HFF-Myc (cell line): ENCODE results near the gene CD99.

Source experiments
- DNase-seq: peaks from one replicate; pipeline ENCODE4 v3.0.0-alpha.2; 2011; ENCODE audit warnings: low read depth; ENCODE audit errors: extremely low read depth
- H3K4me3 ChIP-seq: replicated peaks from 2 replicates; pipeline ENCODE4 v1.5.1; 2011; ENCODE audit warnings: low read depth, mild to moderate bottlenecking, control low read depth, low read length
- CTCF ChIP-seq: IDR thresholded peaks from 2 replicates; pipeline ENCODE4 v1.5.1; 2012; ENCODE audit warnings: mild to moderate bottlenecking, low read depth, low read length, control low read depth; ENCODE audit errors: missing control alignments

CD99 gene

GRCh38 chrX:2650865-2651264 lies 40.2 kb upstream of the CD99 start:
- H3K4me3 ChIP-seq, result no peak overlapping the region
- DNase-seq, result no peak
- TF ChIP-seq CTCF, result no peak

GRCh38 chrX:2652106-2652505 lies 39.0 kb upstream of the CD99 start:
- no peak overlapping the region for H3K4me3 ChIP-seq
- TF ChIP-seq CTCF, result peak; percentile 28
- no peak for DNase-seq

GRCh38 chrX:2654436-2655340 lies 36.4 kb upstream of the CD99 start:
- no peak for TF ChIP-seq CTCF
- no peak overlapping the region for H3K4me3 ChIP-seq
- no peak for DNase-seq

- no peak for TF ChIP-seq CTCF
- DNase-seq, result no peak
- no peak overlapping the region for H3K4me3 ChIP-seq
Measured at GRCh38 chrX:2656257-2656836, 34.7 kb upstream of the CD99 start.

GRCh38 chrX:2657532-2658113 lies 33.5 kb upstream of the CD99 start:
- no peak for TF ChIP-seq CTCF
- no peak overlapping the region for H3K4me3 ChIP-seq
- DNase-seq, result no peak

GRCh38 chrX:2658585-2659292 lies 32.4 kb upstream of the CD99 start:
- no peak for TF ChIP-seq CTCF
- no peak for DNase-seq
- H3K4me3 ChIP-seq, result no peak overlapping the region
